Regular cardiac myocyte (primary cell): Measurements from ENCODE around the gene PROB1. TPM values are rescaled to one million over a fixed set of nuclear protein-coding genes. Genes with fewer than 3 reads are reported as not detected.

Source experiments
- total RNA-seq: library from RNA; depleted of rRNA; stranded (reverse); fragments of >200 nt; gene quantifications from 2 replicates; pipeline ENCODE4 v1.2.3, GENCODE V29; 2014

Gene PROB1
- 1.1 and 1.2 TPM in 2 replicates for total RNA-seq

GRCh38 chr5:139394654-139395566, at the start of gene PROB1:
Gene PROB1, minus strand, starts transcription at chr5:139395104. Its CDS starts 23 bp downstream, at chr5:139395081.

GRCh38 chr5:139439013-139439903, 44.4 kb upstream of the PROB1 start, which contains the start of gene DNAJC18:
Gene DNAJC18, minus strand, starts transcription at chr5:139439525. Its CDS starts 80 bp downstream, at chr5:139439445.

GRCh38 chr5:139403787-139404483, 9.0 kb upstream of the PROB1 start, which contains the start of gene SPATA24:
Gene SPATA24, minus strand, starts transcription at chr5:139404089. Its CDS starts 29 bp downstream, at chr5:139404060.

GRCh38 chr5:139389701-139390638, 4.9 kb downstream of the PROB1 start, which contains the start of gene MZB1:
Gene MZB1, minus strand, starts transcription at chr5:139389913. Its CDS starts 57 bp downstream, at chr5:139389856.

GRCh38 chr5:139383275-139383992, 11.5 kb downstream of the PROB1 start, which contains the start of gene SLC23A1:
Gene SLC23A1, minus strand, starts transcription at chr5:139383297. Its CDS starts 44 bp downstream, at chr5:139383253.

GRCh38 chr5:139341689-139342422, 53.0 kb downstream of the PROB1 start, which contains the start of gene PAIP2:
Gene PAIP2, plus strand, starts transcription at chr5:139341854. Its CDS starts 21,931 bp downstream, at chr5:139363785.

Other genes starting within 250 kb of the PROB1 start
- gene SIL1, start 196.7 kb downstream of the PROB1 start, total RNA-seq: 70.2 and 106 TPM in 2 replicates
- gene MATR3, start 101.4 kb downstream of the PROB1 start, total RNA-seq: 226 and 241 TPM in 2 replicates
- gene PAIP2, start 53.2 kb downstream of the PROB1 start, total RNA-seq: 81.5 and 118 TPM in 2 replicates
- not detected in 2 replicates for gene SLC23A1, start 11.8 kb downstream of the PROB1 start, total RNA-seq
- gene MZB1, start 5.2 kb downstream of the PROB1 start, total RNA-seq: not detected in 2 replicates
- 4.5 and 5.2 TPM in 2 replicates for gene SPATA24, start 9.0 kb upstream of the PROB1 start, total RNA-seq
- 5.4 and 7.3 TPM in 2 replicates for gene DNAJC18, start 44.4 kb upstream of the PROB1 start, total RNA-seq
- gene ECSCR, start 67.6 kb upstream of the PROB1 start, total RNA-seq: 3.4 and 9.2 TPM in 2 replicates
- gene SMIM33, start 75.9 kb upstream of the PROB1 start, total RNA-seq: under 0.01 TPM in 1 of 2 replicates, not detected in the other
- gene STING1, start 87.7 kb upstream of the PROB1 start, total RNA-seq: 16.9 and 27.8 TPM in 2 replicates
- gene UBE2D2, start 166.2 kb upstream of the PROB1 start, total RNA-seq: 53.9 and 54.7 TPM in 2 replicates